GM19193 (cell line): Measurements from ENCODE around the gene ARHGAP45.

Experiments used
- POLR2A ChIP-seq: IDR thresholded peaks from 4 replicates; pipeline ENCODE4 v1.6.1; 2011; ENCODE audit not compliant: insufficient read depth, insufficient read length; ENCODE audit errors: extremely low read depth

Gene ARHGAP45, protein sequence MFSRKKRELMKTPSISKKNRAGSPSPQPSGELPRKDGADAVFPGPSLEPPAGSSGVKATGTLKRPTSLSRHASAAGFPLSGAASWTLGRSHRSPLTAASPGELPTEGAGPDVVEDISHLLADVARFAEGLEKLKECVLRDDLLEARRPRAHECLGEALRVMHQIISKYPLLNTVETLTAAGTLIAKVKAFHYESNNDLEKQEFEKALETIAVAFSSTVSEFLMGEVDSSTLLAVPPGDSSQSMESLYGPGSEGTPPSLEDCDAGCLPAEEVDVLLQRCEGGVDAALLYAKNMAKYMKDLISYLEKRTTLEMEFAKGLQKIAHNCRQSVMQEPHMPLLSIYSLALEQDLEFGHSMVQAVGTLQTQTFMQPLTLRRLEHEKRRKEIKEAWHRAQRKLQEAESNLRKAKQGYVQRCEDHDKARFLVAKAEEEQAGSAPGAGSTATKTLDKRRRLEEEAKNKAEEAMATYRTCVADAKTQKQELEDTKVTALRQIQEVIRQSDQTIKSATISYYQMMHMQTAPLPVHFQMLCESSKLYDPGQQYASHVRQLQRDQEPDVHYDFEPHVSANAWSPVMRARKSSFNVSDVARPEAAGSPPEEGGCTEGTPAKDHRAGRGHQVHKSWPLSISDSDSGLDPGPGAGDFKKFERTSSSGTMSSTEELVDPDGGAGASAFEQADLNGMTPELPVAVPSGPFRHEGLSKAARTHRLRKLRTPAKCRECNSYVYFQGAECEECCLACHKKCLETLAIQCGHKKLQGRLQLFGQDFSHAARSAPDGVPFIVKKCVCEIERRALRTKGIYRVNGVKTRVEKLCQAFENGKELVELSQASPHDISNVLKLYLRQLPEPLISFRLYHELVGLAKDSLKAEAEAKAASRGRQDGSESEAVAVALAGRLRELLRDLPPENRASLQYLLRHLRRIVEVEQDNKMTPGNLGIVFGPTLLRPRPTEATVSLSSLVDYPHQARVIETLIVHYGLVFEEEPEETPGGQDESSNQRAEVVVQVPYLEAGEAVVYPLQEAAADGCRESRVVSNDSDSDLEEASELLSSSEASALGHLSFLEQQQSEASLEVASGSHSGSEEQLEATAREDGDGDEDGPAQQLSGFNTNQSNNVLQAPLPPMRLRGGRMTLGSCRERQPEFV

DNA sequence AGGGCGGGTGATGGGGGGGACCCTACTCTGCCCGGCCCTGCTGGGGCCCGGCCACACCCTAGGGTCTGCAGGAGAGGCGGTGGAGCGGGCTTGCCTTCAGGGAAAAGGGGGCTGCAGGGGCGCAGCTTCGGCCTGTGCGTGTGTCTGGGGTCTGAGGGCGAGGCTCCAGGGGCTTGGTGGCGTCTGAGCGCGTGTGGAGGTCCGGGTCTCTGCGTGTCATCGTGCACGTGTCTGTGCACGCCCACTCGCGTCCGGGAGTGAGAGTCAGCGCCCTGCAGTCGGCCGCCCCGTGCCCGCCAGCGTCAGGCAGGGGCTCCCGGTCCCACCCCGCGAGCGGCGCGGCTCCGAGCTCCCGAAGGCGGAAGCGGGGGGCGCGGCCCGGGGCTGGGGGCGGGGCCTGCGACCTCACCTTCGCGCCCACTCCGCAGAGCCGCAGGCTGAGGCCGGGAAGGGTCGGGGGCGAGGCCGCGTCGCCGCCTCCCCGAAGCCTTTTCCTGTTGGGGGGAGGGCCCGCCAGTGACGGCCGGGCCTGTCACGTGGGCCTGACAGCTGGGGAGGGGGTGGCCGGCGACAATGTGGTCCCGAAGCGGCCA is at the start of gene ARHGAP45:
Gene ARHGAP45, plus strand, starts transcription at position 420 of the 593 bp plus-strand sequence. CDS start 239 bp downstream, outside the sequence.
- peak; percentile 31 for TF ChIP-seq POLR2A

DNA sequence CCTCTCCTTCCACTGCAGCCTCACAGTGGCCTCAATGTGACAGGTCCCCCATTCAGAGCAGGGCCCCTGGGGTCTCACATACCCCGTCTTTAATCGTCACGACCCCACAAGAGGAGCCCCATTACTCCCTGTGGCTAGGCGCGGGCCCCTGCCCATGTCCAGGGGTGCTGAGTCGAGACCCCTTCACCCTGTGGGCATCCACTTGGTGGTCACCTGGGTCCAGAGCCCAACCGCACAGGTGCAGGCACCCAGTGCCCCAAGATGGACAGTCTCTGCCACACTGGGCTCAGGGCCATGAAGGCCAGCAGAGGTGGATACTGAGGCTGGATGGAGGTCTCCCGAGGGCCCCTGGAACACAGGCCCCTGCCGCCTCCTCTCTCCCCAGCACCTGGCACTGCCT is 49.1 kb upstream of the ARHGAP45 start:
- no peak for TF ChIP-seq POLR2A

DNA sequence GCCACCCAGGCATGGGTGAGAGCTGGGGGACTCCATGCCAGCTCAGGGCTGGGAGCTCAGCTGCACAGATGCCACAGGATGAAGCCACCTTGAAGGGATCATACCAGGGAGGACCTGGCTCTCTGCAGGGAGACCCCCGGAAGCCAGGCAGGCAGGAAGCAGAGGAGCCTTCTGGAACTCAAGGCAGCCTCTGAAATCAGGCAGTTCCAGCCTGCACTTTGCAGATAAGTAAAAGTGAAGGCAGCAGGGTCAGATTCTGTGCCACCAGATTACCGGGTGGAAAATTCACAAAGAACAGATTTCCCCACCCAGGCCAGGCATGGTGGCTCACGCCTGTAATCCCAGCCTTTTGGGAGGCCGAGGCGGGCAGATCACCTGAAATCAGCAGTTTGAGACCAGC is 48.6 kb upstream of the ARHGAP45 start:
- no peak for TF ChIP-seq POLR2A

DNA sequence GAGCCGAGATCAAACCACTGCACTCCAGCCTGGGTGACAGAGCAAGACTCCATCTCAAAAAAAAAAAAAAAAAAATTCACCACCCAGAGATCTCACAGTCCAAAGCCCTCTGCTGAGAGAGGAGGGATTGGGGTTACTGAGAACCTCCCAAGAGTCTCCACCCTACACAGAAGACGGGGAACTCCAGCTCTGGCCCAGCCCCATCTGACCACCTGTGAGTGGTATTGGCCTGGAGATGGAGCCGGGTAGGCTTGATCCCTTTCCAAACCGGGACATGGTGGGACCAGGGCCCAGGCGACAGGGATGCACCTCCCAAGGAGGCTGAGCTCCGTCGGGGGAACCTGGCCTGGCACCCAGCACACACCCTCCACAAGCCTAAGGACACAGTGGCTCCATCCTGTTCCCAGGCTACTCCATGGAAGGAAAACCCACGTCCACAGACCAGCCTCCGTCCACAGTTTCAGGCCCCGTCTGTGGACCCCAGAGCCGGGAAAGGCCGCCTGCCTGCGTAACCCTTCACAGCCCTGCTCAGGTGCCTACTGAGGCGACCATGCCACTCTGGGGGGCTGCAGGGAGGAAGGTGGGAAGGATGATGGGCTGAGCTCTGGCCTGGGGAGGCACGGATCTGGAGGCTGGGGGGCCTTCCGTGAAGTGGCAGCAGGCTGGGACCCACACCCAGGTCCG is 47.9 kb upstream of the ARHGAP45 start:
- TF ChIP-seq POLR2A: no peak

DNA sequence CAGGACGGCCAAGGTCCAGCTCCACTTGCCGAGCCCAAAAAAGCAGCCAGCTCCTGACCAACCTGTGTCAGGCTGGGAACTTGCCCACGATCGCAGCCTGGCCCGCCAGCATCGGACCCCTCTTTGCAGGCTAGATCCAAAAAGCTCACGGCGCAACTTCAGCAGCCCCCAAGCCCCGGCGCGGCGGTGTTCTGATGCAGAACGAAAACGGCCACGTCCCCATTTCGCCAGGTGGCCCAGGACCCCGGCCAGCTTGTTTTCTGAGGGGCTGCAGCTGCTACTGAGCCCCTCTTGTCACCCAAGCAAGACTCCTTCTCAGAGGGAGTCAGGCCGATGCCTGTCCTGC is 47.4 kb upstream of the ARHGAP45 start:
- no peak for TF ChIP-seq POLR2A

DNA sequence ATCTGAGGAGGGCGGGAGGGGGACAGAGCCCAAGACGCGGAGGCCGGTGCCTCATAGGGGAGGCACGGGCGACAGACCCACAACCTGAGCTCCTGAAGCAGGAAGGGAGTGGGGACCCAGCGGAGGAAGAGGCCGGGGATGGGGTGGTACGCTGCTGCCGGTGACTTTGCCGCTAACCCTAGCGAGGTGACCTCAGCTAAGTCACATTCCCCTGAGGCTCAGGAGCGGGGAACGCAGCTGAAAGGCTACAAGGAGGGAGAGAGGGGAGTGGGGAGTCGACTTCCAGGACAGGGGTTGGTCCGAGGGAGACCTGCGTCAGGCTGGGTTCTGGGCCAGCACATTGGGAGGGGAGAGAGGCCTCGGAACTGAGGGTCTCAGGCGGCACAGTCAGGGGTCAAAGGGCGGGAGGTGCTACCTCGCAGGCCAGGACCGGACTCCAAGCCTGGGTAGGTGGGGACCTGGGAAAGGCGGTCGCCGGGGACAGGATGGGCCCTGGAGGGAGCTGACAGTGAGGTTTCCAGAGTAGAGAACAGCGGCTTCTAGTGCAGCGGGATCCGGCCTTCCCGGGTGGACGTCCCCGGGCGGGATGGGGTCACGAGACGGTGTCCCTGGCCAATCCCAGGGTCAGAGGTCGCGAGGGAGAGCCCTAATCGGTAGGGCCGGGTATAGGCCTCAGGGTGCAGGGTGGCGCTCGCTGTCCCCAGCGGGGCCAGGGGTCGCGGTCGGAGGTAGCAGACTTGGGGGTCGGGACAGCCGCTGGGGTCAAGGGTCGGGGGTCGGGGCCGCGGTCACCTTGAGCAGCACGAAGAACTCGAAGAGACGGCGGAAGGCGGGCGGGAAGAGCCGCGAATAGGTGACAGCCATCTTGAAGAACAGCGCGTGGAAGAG is 46.7 kb upstream of the ARHGAP45 start:
- TF ChIP-seq POLR2A: no peak

DNA sequence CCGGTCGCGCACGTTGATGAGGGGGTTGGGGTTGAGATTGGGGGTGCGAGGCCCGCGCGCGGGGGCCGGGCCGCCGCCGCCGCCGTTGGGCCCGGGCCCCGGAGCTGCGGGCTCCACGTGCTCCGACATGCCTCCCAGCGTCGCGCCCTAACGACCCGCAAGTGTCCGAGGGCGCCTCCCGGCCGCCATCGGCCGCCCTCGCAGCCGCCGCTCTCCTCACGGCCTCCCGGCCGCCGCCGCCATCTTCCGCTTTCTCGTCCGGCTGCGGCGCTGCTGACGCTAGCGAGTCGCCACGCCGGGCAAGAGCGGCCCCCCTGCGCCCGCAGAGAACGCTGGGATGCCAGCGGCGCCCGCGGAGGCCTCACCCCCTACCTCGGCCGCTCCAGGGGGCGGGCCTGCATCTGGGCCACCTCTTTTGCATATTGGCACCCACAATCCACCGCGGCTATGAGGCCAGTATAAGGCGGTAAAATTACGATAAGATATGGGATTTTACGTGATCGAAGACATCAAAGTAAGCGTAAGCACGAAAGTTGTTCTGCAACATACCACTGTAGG is 46.0 kb upstream of the ARHGAP45 start, which contains the start of gene TMEM259:
Gene TMEM259, minus strand, starts transcription at position 256 of the 558 bp plus-strand sequence. Its CDS starts 127 bp downstream, at position 129.
- peak; percentile 80 for TF ChIP-seq POLR2A

DNA sequence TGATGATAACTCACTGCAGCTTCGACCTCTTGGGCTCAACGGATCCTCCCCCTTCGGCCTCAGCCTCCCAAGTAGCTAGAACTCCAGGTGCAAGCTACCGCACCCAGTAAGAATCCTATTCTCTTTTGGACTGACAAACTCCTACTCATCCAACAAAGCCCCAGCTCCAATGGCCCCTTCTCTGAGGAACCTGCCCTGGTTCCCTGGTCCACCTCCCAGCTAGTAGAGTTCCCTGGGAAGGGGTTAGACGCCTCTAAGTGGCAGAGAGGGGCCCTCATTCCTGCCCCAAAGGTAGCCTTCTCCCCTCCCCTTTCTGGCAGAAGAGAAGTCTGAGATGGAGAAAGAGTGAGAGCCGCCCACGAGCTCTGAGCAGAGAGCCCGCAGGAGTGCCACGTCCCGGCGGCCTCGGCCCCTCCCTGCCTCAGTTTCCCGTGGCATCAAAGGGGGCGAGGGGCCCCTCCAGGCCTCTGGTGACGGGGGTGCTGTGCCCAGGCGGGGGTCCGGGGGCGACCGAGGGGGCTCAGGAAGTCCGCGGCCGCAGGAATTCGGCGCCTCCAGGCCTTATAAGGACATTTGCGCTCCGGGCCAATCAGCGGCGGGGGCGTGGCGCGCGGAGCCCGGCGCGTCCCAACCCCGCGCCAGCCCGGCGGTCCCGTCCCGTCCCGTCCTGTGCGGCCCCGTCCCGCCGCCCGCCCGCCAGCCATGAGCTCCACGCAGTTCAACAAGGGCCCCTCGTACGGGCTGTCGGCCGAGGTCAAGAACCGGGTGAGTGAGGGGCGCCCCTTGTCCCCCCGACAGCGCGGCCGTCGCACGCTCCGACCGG is 40.8 kb upstream of the ARHGAP45 start, which contains the start of gene CNN2:
Gene CNN2, plus strand, starts transcription at position 649 of the 823 bp plus-strand sequence. Its CDS starts 54 bp downstream, at position 703.
- peak; percentile 81 for TF ChIP-seq POLR2A

DNA sequence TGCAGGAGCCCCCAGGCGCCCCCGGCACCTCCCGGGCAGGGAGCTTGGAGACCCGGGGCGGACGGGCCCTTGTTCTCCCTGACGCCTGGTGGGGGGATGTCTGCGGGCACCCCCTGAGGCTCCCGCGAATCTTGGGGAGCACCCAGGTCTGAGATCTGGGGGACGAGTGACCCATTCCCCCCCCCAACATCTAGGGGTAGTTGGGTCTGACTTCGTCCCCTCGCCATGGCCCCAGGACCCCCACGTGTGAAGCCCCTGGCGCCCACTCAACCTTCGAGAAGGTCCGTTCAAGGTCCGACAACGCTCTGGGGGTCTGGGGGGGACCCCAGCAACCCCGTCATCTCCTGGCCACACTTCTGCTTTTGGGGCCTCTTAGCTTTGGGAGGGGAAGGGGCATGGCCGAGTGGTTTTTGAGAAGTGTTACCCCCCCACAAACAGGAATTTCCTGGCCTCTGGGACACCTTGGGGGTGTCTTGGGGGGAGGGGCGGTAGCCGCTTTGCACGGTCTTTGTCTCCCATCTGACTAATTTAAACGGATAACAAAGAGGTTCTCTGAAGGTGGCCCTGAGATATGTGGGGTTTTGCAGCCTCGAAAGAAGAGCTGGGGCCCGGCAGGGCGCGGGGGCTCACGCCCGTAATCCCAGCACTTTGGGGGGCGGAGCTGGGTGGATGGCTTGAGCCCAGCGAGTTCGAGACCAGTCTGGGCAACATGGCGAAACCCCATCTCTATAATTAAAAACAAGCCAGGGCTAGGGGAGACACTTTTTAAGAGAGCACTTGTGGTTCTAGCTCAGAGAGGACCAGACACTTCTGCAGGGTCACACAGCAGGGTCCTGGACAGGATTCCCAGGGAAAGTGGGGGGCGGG is 40.0 kb upstream of the ARHGAP45 start:
- no peak for TF ChIP-seq POLR2A

DNA sequence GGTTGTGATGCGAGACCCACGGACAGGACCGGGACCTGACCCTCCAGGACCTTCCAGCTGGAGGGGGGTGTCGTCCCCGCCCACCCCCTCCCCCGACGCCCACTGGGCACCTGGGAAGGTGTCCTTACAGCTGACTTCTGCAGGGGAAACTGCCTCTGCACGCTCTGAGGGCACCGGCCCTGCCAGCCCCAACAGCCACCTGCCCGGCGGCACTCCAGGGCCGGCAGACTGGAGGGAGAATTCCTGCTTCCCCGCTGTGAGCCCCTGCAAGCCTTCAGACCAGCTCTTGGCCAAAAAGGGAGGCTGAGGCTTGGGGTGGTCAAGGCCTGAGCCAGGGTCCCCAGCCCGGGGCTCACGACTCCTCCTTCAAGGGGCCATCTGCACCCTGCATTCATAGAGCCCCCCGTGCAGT is 39.3 kb upstream of the ARHGAP45 start:
- no peak for TF ChIP-seq POLR2A
